B cell (primary cell): Measurements from ENCODE around the gene KCNIP1. TPM values are rescaled to one million over a fixed set of nuclear protein-coding genes. Genes with fewer than 3 reads are reported as not detected.

Source experiments
- ATAC-seq: fragments of 200-7000 bp; cut with Tn5 transposase; one replicate; pipeline ENCODE4 v1.10.0; 2021; ENCODE audit warnings: low read depth, mild to moderate bottlenecking, moderate number of reproducible peaks, moderate library complexity
- CTCF ChIA-PET: fragments of 350-600 bp; sonication (Branson Sonifier 250); formaldehyde crosslinking; loops from one replicate; lab custom pipeline; 2021; ENCODE audit warnings: antibody characterized with exemption, inconsistent platforms; lab: Charles Lee
- POLR2A ChIA-PET: fragments of 350-600 bp; sonication (Branson Sonifier 250); formaldehyde crosslinking; loops from one replicate; lab custom pipeline; 2021; ENCODE audit warnings: antibody characterized with exemption; lab: Charles Lee
- DNase-seq: peaks from one replicate; pipeline ENCODE4 v3.0.0; 2013
- H2AFZ ChIP-seq: 2 replicates; pipeline ENCODE4 v1.6.1; 2012; ENCODE audit warnings: mild to moderate bottlenecking, low read depth, low read length; ENCODE audit not compliant: insufficient read depth, poor library complexity, severe bottlenecking
- H3K27ac ChIP-seq, 2 donors: 1 replicate in 1 of 2; 2 replicates in 1 of 2; pipeline ENCODE4 v1.5.1; 2012 to 2013; ENCODE audit warnings: low read length in 2 of 2, mild to moderate bottlenecking in 2 of 2, moderate library complexity in 1 of 2
- H3K27me3 ChIP-seq, 4 experiments: fragments of 200-600 bp in 1 of 4; sonication (generic) in 1 of 4; replicated peaks in 1 of 4; 1 replicate in 2 of 4; 2 replicates in 2 of 4; pipeline versions ENCODE4 v1.6.1 to v1.7.0; 2013 to 2016; ENCODE audit warnings: low read length in 3 of 4, mild to moderate bottlenecking in 2 of 4, mixed read lengths in 1 of 4, moderate library complexity in 1 of 4; ENCODE audit not compliant: insufficient read depth in 4 of 4, control insufficient read depth in 3 of 4; ENCODE audit errors: control extremely low read depth in 1 of 4
- H3K36me3 ChIP-seq, 2 experiments: replicated peaks in 1 of 2; 1 replicate in 1 of 2; 2 replicates in 1 of 2; pipeline versions ENCODE4 v1.6.1 to v1.7.1; 2013; ENCODE audit warnings: low read length in 1 of 2; ENCODE audit not compliant: insufficient read depth in 2 of 2, control insufficient read depth in 1 of 2; ENCODE audit errors: control extremely low read depth in 1 of 2, extremely low read depth in 1 of 2
- H3K4me1 ChIP-seq, 2 donors: fragments of 200-600 bp in 1 of 2; sonication (generic) in 1 of 2; 1 replicate in 1 of 2; 2 replicates in 1 of 2; pipeline versions ENCODE4 v1.5.1 to v1.6.1; 2013 to 2017; ENCODE audit warnings: low read length in 2 of 2; ENCODE audit not compliant: control insufficient read depth in 2 of 2, insufficient read depth in 2 of 2
- H3K4me2 ChIP-seq: replicated peaks from 2 replicates; pipeline ENCODE3; 2012; ENCODE audit warnings: mild to moderate bottlenecking, low read depth, low read length; ENCODE audit not compliant: poor library complexity, severe bottlenecking
- H3K4me3 ChIP-seq, 5 experiments: fragments of 200-600 bp in 1 of 5; sonication (generic) in 1 of 5; 1 replicate in 3 of 5; 2 replicates in 2 of 5; pipeline versions ENCODE4 v1.5.1 to v1.7.0; 2011 to 2016; ENCODE audit warnings: low read length in 4 of 5, mild to moderate bottlenecking in 4 of 5, low read depth in 2 of 5, control low read depth in 1 of 5, moderate library complexity in 1 of 5; ENCODE audit not compliant: insufficient read depth in 1 of 5; ENCODE audit errors: control extremely low read depth in 1 of 5, extremely low read depth in 1 of 5
- H3K79me2 ChIP-seq: fragments of 200-600 bp; sonication (generic); one replicate; pipeline ENCODE4 v1.6.0; 2016; ENCODE audit warnings: low read length; ENCODE audit not compliant: control insufficient read depth, insufficient read depth
- H3K9ac ChIP-seq: fragments of 200-600 bp; sonication (generic); 2 replicates; pipeline ENCODE4 v1.6.1; 2017; ENCODE audit warnings: mild to moderate bottlenecking, low read length, moderate library complexity
- H3K9me3 ChIP-seq, 3 donors: one replicate each; pipeline versions ENCODE4 v1.6.1 to v1.7.1; 2013; ENCODE audit warnings: low read length in 2 of 3; ENCODE audit not compliant: control insufficient read depth in 2 of 3, insufficient read depth in 1 of 3; ENCODE audit errors: control extremely low read depth in 1 of 3
- H4K20me1 ChIP-seq: 2 replicates; pipeline ENCODE4 v1.6.0; 2012; ENCODE audit warnings: mild to moderate bottlenecking, low read length; ENCODE audit not compliant: insufficient read depth, control insufficient read depth, poor library complexity, severe bottlenecking
- H3K27ac Mint-ChIP-seq: one replicate; pipeline ENCODE4 v1.8.0; 2021; ENCODE audit warnings: mixed read lengths
- H3K27me3 Mint-ChIP-seq: one replicate; pipeline ENCODE4 v1.8.0; 2021; ENCODE audit warnings: mixed read lengths
- H3K4me1 Mint-ChIP-seq: one replicate; pipeline ENCODE4 v1.8.0; 2021; ENCODE audit warnings: mixed read lengths
- H3K4me3 Mint-ChIP-seq: one replicate; pipeline ENCODE4 v1.8.0; 2021; ENCODE audit warnings: mixed read lengths
- H3K9me3 Mint-ChIP-seq: one replicate; pipeline ENCODE4 v1.8.0; 2022; ENCODE audit warnings: mixed read lengths; ENCODE audit not compliant: insufficient read depth
- CTCF ChIP-seq: fragments of 200-600 bp; IDR thresholded peaks from one replicate; pipeline ENCODE4 v1.8.0; 2022; ENCODE audit warnings: antibody characterized with exemption, mild to moderate bottlenecking
- EZH2 ChIP-seq: IDR thresholded peaks from 2 replicates; pipeline ENCODE4 v1.6.1; 2012; ENCODE audit warnings: borderline replicate concordance, low read depth, mild to moderate bottlenecking, moderate library complexity, low read length; ENCODE audit not compliant: insufficient read depth, poor library complexity, severe bottlenecking
- WGBS: methylation state at CpG from one replicate; pipeline ENCODE4 v1.1.5; 2013; ENCODE audit warnings: missing lambda C conversion rate; ENCODE audit not compliant: insufficient coverage; 5-methylcytosine and 5-hydroxymethylcytosine counted together
- intact Hi-C: fragments of 100-400 bp; cut with micrococcal nuclease; formaldehyde crosslinking; loops from one replicate; pipeline ENCODE4 v1.10.0; 2022
- polyA plus RNA-seq: library from polyadenylated mRNA; depleted of rRNA; stranded (reverse); fragments of >200 nt; gene quantifications from 2 replicates; pipeline ENCODE4 v1.2.3, GENCODE V29; 2012
- total RNA-seq, 2 donors: library from RNA; stranded (reverse); fragments of 120-200 nt in 1 of 2; gene quantifications; 1 replicate in 1 of 2; 2 replicates in 1 of 2; pipeline versions ENCODE4 v1.2.3 to v1.2.4, GENCODE V29; 2013 to 2022

Gene KCNIP1
- total and polyA plus RNA-seq, 2 donors (not counting 1 experiment from before 2014, with no cell fraction given) = not detected

- peaks cover 56% of the 10 kb centered on the region for H3K27me3 Mint-ChIP-seq
- H3K79me2 ChIP-seq = no peaks in the 10 kb centered on the region
- H3K27ac ChIP-seq = no peak overlapping the region
- H3K4me1 Mint-ChIP-seq = no peaks in the 10 kb centered on the region
- no peak overlapping the region for H3K9ac ChIP-seq
- H3K27me3 ChIP-seq = peaks cover 0 to 13% (median 0%) of the 10 kb centered on the region in 4 experiments
- 31% methylated on average over 2 of the region's 2 CpGs for WGBS
- H3K4me2 ChIP-seq = no peak overlapping the region
- H3K4me3 Mint-ChIP-seq = no peak overlapping the region
- no peaks in the 10 kb centered on the region for H3K4me1 ChIP-seq
- no peaks in the 10 kb centered on the region for H3K9me3 Mint-ChIP-seq
- H4K20me1 ChIP-seq = no peaks in the 10 kb centered on the region
- H3K9me3 ChIP-seq = no peaks in the 10 kb centered on the region
- TF ChIP-seq EZH2 (no peak), CTCF (no peak)
- H3K27ac Mint-ChIP-seq = no peak overlapping the region
- ATAC-seq (no peak), DNase-seq (no peak)
- ChIA-PET CTCF (no interaction called here), POLR2A (no interaction called here)
- H2AFZ ChIP-seq = no peak overlapping the region
- no peak overlapping the region for H3K4me3 ChIP-seq
- intact Hi-C loops = no loop called here
- H3K36me3 ChIP-seq = no peaks in the 10 kb centered on the region
Observed at GRCh38 chr5:170694911-170695310, 191.1 kb downstream of the KCNIP1 start.

GRCh38 chr5:170697031-170697430, 193.2 kb downstream of the KCNIP1 start:
- Mint-ChIP-seq H3K27me3 (peaks cover 49% of the 10 kb centered on the region), H3K9me3 (no peaks in the 10 kb centered on the region), H3K27ac (no peak overlapping the region), H3K4me1 (no peaks in the 10 kb centered on the region), H3K4me3 (no peak overlapping the region)
- no peak overlapping the region for H3K27ac ChIP-seq
- peaks cover 0 to 7% (median 0%) of the 10 kb centered on the region in 4 experiments for H3K27me3 ChIP-seq
- no peaks in the 10 kb centered on the region for H3K36me3 ChIP-seq
- H3K4me3 ChIP-seq = no peak overlapping the region
- intact Hi-C loops = no loop called here
- ChIA-PET CTCF (no interaction called here), POLR2A (no interaction called here)
- H3K9ac ChIP-seq = no peak overlapping the region
- H4K20me1 ChIP-seq = no peaks in the 10 kb centered on the region
- H3K4me1 ChIP-seq = no peaks in the 10 kb centered on the region
- no peak for DNase-seq
- no peaks in the 10 kb centered on the region for H3K9me3 ChIP-seq
- WGBS = 62% methylated on average over 2 of the region's 2 CpGs
- H3K4me2 ChIP-seq = no peak overlapping the region
- TF ChIP-seq EZH2 (no peak), CTCF (no peak)
- no peaks in the 10 kb centered on the region for H3K79me2 ChIP-seq
- ATAC-seq = no peak
- H2AFZ ChIP-seq = no peak overlapping the region
